CD4-positive, alpha-beta T cell treated with Interleukin-4 for 1 hour (primary cell): ENCODE results near the gene ZNF277.

Experiments
- DNase-seq, 2 donors: peaks; one replicate each; pipeline ENCODE4 v3.0.0-alpha.2; 2020 to 2022

ZNF277 gene

GRCh38 chr7:112255388-112255720 is 48.9 kb downstream of the ZNF277 start:
- no peak for DNase-seq

GRCh38 chr7:112257073-112257472 is 50.6 kb downstream of the ZNF277 start:
- DNase-seq = no peak

- no peak for DNase-seq
Measured at GRCh38 chr7:112260911-112261310, 54.4 kb downstream of the ZNF277 start.

DNA sequence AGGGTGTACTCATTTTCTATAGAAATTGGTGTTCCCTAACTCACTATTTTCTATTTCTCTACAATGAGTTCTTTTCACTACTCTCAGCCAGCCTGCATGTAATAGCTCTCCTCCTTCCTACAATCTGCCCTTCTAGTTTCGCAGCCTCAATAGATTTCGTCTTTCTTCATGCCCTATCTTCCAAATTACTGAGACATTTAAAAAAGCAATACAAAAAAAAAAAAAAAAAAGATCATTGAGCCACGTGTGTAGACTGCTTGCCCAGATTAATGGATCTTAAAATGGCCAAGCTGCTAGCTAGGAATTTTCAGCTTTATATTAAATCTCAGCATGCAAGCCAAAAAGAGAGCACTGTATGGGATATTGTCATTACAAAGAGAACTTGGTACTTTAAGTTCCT is 55.5 kb downstream of the ZNF277 start:
- no peak for DNase-seq

DNA sequence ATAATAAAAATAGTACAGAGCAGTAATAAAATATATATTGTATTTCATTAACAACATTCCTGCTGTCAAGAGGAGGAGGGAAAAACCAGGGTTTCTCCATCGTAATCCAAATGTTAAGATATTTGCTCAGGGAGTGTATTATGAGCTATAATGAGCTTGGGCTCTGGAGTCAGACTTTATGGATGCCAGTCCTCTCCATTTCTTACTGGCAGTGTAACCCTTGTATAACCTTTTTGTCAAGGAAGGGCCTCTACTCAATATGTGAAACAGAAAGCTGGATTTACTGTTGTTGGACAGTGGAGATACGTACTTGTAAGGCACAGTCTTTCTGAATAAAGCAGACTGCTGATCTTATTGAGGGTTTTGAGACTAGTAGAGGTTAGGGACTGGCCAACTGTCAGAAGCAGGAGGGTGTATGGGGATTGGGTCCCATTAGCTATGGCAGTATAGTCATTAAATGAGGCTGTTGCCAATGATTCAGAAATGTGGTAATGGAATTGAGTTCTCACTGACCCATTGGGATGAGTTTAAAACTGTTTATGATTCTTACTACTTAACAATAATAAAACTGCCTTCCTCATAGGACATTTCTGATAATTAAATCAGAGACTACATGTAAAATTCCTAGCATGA is 56.5 kb downstream of the ZNF277 start:
- no peak for DNase-seq

DNA sequence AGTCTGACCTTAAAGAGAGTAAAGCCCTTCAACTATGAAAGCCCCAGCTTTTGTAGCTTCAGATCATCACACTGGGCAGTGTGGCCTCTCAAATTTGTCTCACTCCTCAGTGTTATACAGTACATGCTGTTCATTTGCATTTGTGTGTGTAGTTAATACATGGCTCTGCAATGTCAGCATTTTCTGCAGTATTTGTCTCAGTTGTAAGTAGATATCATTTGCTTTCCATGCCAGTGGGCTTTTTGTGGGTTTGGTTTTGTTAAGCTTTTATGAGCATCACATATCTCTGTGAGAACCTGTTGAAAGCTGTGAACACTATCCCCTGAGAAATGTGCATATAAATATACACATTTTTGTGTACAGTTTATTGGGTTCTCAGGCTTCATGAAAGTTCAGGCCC is 57.0 kb downstream of the ZNF277 start:
- no peak for DNase-seq

- DNase-seq = no peak
Measured at GRCh38 chr7:112266141-112266540, 59.6 kb downstream of the ZNF277 start.

- DNase-seq = no peak
Measured at GRCh38 chr7:112266595-112267270, 60.2 kb downstream of the ZNF277 start.

- DNase-seq = no peak
Measured at GRCh38 chr7:112267944-112268691, 61.6 kb downstream of the ZNF277 start.

GRCh38 chr7:112271162-112271561 is 64.7 kb downstream of the ZNF277 start:
- DNase-seq = no peak

- DNase-seq = peak in 1 of 2 donors; percentile 12
Measured at GRCh38 chr7:112272921-112273561, 66.5 kb downstream of the ZNF277 start.

- no peak for DNase-seq
Measured at GRCh38 chr7:112279042-112279441, 72.5 kb downstream of the ZNF277 start.

DNA sequence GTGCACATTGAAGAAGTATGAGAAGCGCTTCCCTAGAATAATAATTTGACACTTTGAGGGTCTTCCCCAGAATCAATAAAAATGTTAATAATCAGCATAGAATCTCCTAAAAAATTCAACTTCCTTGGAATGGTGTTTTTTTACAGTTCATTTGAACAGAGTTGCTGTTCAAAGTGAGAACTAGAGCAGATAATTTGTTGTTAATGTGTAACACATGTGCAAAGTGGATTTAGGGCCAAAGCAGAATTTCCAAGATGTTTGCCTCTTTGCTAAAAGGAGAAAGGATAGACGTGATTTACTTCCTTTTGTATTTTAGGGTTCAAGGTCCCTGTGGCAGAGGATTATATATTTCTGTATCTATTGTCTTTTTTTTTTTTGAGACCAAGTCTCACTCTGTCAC is 73.8 kb downstream of the ZNF277 start:
- DNase-seq = no peak

- no peak for DNase-seq
Measured at GRCh38 chr7:112282476-112283188, 76.1 kb downstream of the ZNF277 start.

DNA sequence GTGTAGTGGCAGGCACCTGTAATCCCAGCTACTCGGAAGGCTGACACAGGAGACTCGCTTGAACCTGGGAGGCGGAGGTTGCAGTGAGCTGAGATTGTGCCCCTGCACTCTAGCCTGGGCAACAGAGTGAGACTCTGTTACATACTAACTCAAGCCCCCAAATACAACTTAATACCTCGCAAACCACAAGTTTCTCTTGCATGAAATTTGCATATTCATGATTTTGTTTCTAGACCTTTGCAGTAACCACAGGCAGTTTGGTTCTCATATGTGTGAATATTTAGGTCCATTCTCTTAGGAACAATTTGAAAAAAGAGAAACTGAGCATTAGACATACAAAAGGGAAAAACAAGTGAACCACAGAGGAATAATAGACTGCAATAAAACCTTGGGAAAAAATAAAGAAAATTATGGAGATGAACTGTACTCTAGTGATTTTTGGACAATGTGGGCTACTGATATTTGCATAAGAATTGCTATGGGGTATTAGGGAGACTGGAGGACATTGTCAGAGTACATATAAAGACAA is 77.0 kb downstream of the ZNF277 start:
- no peak for DNase-seq

- DNase-seq = no peak
Measured at GRCh38 chr7:112286250-112287086, 80.0 kb downstream of the ZNF277 start.

DNA sequence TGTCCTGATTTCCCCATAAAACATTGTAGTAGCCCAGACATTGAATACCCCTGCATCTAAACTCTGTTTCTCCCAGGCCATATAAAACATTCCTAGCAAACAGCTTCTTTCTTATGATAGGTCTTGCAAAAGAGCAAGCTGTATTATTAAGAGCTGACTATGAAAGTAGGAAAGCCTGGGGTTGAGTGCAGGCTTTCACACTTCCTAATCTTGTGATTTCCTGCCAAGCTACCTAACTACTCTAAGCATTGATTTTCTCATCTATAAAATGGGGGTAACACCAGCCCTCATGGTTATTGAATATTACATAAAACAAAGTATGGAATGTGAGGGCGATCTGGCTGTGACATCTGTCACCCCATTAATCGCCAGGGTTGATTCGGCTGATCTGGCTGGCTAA is 81.8 kb downstream of the ZNF277 start:
- DNase-seq = no peak

DNA sequence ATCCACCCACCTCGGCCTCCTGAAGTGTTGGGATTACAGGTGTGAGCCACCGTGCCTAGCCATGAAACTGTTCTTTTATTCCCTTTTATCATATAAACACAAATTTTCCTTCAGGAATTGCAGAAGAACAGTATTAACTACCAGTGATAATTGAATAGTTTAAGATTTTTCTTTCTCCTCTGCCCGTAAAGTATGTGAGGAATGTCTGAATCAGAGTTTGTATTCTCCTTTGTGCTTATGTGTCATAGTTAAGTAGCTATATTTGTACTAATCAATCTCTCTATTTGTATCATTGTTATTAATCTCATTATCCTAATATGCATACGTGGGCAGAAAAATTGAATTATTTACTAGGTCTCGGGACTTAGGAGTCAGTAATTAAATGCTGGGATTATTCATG is 83.6 kb downstream of the ZNF277 start:
- no peak for DNase-seq

DNA sequence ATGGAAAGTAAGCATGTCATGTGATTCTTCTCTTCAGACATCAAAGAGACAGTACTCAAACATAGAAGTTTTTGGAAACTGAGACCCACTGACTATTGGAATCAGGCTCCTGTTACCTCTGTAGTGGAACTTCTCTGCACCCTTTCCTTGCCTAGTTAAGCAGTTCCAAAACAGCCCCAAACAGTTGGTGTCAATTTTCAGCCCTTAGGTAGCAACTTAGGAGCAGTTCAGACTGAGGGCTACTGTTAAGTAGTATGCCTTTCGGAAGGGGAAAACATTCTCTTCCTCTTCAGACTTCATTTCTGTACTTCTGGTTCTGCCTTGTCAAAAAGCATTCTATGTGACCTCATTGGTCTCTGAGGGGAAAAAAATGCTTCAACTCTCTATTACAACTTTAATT is 85.7 kb downstream of the ZNF277 start:
- no peak for DNase-seq

GRCh38 chr7:112293416-112293815 is 86.9 kb downstream of the ZNF277 start:
- no peak for DNase-seq

DNA sequence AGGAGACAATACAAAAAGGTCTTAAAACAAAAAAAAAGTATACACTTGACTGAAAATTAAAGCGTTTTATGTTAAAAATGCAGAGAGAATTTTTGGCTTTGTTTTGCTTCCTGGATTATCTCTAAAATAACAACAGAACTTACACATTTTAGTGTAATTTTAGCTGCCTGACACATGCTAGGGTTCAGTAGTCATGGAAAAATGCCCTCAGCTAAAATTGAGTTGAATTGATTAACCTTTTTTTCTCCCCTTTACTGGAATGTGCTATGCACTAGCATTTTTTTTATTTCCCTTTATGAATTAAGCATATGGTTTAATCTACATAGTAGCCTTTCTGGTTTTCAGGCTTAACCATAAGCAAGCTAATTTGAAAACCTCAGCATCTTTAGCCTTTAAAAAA is 89.9 kb downstream of the ZNF277 start:
- no peak for DNase-seq

DNA sequence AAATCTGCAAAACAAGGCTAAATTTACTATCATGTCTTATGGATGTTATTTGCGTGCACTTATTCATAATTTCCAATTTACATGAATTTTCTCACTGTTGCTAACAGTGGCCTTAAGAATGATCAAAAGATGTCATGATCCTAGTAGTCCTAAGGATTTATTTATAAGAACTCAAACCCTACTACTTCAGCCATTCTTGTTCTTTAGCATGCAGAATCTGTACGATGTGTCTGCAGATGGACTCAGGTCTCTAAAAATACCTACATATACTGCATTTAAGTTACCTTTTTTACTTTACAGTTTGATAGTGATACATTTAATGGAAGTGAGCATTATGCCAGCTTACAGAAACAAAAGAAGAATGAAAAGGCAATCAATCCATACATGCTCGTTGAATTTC is 91.2 kb downstream of the ZNF277 start:
- DNase-seq = no peak
